ENCODE measurements around the gene CPN2.

CPN2 gene

DNA sequence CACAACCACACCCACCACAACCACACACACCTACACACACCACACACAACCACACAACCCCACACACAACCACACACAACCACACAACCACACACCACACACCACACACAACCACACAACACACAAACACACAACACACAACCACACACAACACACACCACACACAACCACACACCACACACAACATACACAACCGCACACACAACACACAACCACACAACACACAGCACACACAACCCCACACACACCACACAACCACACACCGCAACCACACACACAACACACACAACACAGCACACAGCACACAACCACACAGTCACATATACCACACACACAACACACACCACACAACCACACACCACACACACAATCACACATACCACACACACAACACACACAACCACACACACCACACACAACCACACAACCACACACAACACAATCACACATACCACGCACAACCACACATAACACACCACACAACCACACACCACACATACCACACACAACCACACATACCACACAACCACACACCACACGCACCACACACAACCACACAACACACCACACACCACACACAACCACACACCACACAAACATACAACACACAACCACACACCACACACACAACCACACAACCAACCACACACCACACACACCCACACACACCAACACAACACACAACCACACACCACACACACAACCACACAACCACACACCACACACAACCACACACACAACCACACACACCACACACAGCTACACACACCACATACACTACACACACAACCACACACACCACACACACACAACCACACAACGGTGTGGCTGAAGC, 23.7 kb downstream of the CPN2 start:
- no peak for DNase-seq

GRCh38 chr3:194326968-194327217, 24.2 kb downstream of the CPN2 start:
- no peak for DNase-seq

DNA sequence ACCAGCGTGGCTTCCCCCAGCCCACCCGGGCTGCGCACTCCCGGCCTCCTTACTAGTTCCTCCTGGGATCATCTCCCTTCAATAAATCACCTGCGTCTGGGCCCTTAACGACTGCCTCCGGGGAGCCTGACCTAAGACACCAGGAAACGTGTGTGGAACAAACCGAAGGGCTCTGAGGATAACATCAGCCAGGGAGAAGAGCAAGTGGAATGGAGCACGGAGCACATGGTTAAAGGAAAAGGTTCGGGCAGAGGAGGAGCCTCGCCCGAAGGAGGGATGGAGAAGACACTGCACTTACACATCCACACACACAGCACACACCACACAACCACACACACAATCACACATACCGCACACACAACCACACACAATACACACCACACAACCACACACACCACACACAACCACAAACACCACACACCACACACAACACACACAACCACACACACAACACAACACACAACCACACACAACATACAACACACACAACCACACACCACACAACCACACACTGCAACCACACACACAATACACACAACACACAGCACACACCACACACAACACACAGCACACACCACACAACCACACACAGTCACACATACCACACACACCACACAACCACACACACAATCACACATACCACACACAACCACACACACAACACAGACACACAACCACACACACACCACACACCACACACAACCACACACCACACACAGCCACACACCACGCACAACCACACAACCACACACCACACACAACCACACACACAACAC, 24.7 kb downstream of the CPN2 start:
- no peak for DNase-seq

DNA sequence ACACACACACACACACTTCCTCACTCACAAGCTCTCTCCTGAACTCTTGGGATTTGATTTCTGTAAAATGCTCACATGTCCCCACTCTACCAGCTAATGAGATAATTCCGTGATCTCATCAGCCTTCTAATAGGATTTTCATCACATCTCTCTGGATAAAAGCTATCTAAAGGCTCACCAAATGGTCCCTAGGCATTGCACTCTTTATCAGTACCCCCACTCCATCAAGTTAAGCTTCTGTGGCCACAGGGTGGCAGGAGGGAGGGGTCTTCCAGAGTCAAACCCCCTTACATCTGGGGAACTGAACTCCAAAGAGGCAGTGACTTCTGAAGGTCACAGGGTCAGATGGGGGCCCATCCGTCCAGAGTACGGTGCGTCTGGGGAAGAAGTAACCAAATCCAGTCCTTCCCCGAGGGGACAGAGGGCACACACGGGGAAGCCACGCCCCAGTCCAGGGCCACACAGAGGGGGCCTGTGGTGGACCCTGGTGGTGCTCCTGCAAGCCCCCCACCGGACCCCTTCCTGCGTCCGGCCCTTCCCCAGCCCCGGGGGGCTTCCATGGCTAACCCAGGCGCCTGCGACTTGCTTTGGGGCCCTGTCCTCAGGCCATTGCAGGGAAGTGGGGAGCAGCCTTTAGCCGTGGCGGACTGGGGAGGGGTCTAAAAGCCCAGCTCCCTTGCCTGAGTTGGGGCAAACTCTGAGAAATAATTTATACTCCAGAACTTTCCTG, 25.5 kb downstream of the CPN2 start:
- no peak for DNase-seq

DNA sequence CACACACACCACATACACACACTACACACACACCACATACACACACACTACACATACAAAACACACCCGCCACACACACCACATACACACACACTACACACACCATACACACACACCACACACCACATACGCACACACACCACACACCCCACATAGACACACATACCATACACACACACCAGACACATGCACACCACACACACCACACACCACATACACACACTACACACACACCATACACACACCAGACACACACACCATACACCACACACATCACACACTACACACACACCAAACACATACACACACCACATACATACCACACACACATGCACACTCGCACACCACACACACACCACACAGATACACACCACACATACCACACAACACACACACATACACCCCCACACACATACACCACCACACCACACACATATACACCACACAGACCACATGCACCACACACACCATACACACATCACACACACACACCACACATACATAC, 26.3 kb downstream of the CPN2 start:
- no peak for DNase-seq

DNA sequence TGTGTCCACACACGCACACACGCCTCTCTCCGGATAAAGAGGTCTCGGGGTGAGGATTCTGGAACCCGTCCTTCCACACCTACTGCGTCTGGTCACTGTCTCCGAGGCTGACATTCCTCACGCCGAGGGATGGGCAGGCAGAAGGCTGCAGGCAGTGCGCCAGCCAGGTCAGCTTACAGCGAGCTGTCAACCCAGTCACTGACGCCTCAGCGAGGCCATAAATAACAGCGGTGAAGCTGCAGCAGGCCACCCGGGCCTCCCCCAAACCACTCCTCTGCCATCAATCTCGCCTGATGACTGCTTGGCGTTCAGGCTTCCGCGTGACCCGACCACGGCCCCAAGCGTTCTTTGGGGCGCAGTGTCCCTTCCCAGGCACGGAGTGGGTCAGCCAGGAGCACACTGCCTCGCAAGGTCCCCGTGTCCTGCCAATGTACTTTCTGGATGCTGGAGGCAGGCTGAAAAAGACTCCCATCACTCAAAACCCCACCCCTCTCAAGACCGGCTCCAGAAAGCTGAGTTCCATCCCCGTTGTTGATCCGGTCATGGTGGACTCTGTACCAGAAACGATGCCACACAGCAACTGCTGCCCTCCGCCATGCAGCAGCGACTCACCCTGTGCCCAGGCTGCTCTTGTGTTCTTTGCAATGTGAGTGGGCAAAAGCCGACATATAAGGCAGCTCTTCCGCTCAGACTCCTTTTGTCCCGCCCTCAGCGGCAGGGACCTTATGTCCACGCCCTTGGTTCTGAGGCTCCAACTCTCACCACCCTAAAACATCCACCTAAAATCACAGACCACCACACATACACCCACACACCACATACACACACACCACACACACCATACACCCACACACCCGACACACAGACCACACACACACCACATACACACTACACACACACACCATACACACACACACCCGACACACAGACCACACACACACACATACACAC, 27.1 kb downstream of the CPN2 start:
- DNase-seq: no peak

DNA sequence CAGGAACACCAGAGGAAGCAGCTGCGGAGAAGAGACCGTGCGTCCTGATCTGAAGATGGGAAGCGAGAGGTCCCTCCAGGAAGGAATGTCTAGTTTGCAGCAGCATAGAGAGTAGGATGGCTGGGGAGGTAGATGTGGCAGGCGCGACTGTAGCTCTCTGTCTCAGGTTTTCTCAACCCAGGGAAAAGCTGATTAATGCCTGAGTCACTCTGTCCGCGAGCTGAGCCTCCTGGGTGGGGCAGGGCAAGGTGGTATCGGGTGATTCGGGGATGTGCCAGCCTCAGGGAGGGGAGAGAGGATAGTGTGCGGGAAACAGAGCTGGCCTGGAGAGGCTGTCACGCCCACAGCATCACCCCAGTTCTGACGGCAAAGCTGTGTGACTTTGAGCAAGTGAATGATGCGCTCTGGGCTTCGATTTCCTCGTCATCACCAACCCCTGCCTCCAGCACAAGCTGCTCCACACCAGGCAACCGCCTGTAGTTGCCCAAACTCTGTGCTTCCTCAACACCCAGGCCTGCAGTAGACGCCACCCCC, 28.4 kb downstream of the CPN2 start:
- no peak for DNase-seq

DNA sequence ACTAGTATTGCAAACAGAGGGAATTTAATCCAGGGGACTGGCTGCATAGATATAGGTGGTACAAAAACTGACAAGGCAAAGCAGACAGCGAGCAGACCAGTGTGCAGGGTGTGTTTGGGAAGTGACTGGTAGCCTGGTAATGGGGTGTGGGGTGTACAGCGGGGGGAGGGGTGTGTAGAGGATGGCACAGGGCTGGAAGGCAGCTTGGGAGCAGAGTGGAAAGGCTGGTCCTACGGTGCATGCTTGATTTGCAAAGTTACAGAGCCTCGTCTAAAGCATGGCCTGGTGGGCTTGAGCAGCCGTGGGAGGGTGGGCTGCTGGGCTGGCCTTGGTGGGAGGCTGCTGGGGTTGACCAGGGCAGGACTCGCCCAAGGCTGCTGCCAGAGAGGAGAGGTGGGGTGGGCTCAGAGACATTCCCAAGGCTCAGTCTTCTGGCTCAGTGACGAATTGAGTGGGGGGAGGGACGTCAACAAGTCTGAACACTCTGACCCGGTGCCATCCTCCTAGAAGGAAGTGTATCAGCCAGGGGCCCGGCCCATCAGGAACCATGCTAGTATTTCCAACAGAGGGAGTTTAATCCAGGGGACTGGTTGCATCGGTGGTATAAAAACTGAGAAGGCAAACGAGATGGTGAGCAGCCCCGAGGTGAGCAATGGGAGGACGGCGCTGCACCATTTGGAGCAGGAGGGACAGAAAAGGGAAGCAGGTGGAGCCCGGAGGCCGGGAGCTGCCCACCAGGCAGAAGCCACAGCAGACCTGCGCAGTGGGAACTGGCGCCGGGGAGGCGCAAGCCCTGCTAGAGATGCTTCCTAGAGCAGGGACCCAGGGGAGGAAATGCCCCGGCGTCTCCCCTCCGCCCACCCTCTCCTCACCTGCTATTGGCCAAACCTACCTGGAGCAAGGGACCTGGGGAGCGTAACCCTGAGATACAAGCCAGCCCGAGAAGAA, 29.2 kb downstream of the CPN2 start:
- no peak for DNase-seq

DNA sequence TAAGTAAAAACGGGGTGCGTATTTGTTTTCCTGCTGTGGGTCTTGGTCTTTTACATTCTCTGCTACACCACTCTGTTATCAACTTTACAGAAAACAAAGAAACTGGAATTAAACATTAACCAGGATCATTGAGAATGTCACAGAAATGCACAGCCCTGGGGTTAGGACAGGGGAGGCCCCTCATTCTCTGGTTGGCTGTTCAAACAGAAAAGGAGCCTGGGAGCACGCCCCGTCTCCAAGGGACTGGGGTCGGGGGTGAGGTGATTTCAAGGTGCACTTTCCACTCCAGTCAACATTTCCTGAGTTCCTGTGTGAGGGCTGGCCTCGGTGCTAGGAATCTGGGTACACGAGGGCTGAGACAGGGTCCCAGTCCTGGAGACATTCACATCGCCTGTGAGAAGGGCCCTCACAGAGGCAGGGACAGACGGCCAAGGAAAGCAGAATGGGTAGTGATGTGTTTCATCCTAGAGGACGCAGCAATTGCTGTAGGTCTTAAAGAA, 30.3 kb downstream of the CPN2 start:
- no peak for DNase-seq

GRCh38 chr3:194320100-194320499, 31.0 kb downstream of the CPN2 start:
- no peak for DNase-seq

GRCh38 chr3:194318511-194319161, 32.5 kb downstream of the CPN2 start:
- no peak for DNase-seq

DNA sequence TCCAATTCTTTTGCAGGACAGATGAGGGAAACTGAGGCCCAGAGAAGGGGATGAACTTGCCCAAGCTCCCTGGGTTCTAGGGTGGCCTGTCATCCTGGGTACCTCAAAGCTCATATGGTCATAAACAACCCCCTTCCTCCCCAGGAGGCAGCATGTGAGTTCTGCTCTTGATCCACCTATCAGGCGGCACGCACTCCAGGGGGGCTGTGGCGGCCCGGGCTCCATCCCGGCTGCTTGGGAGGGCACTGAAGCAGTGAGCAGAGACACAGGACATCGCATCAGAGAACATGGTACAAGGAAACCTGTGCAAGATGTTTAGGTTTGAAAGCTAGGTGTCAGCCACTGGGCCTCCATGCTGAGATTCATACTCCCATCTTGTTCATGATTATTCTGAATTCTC, 34.2 kb downstream of the CPN2 start:
- DNase-seq: no peak

- no peak for DNase-seq
These were observed 35.2 kb downstream of the CPN2 start for GRCh38 chr3:194315965-194316361.

GRCh38 chr3:194315088-194315964, 35.8 kb downstream of the CPN2 start:
- peak; percentile 82 for DNase-seq

DNA sequence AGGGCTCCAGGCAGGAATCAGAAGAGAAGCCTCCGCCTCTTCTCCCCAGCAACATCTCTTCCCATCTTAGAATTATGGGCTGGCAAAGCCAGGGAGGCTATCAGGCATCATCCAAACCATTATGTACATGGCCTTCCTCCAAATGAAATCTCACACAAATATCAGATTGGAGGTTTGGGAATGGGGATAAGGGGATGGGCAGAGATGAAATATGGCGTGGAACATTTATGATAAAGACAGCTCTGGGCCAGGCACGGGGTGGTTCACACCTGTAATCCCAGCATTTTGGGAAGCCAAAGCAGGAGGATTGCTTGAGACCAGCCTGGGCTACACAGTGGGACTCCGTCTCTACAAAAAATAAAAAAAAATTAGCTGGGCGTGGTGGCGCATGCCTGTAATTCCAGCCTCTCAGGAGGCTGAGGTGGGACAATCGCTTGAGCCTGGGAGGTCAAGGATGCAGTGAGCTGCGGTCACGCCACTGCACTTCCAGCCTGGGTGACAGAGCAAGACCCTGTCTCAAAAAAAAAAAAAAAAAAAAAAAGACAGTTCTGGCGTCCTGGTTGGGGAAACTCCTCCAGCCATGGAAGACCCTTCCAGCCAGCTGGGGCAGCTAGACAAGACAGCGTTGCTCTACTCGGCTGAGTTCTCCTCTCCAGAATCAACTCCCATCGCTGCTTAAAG, 36.6 kb downstream of the CPN2 start:
- no peak for DNase-seq

GRCh38 chr3:194313560-194314387, 37.4 kb downstream of the CPN2 start:
- DNase-seq: no peak

DNA sequence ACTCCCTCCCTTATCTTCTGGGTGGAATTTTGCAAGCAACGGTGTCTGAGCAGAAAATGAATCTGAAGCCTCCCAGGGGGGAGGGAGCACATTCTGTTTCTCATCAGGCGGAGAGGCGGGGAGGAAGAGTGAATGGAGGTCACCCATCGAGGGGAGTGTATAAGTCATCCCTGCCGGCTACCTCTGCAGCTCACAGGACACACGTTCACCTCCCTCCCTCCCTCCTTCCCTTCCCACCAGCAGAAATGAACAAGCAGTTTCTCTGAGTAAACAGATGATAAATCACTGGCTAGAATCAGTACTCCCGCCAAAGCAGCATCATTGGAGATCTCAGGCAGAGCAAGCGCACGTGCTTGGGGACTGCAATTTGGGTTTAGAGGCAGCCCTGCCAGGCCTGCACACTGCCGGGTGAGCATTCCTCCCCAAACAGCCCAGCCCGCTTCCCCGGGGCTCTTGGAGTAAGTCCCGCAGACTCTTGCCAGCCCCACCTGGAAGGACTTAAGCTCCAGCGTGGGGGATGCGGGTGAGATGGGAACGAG, 38.3 kb downstream of the CPN2 start:
- DNase-seq: peak; percentile 70

All from NCI-H2227 treated with DMSO at 0.1 percent for 48 hours (cell line).